Nephron progenitor cell (in vitro differentiated cells): ENCODE measurements around the gene RAB29.

Experiments used
- DNase-seq: peaks from one replicate; pipeline ENCODE4 v3.0.0; 2021
- H3K27ac Mint-ChIP-seq: 2 replicates; pipeline ENCODE4 v1.8.0; 2021; ENCODE audit warnings: mild to moderate bottlenecking, moderate library complexity, mixed read lengths
- H3K27me3 Mint-ChIP-seq: 2 replicates; pipeline ENCODE4 v1.8.0; 2021; ENCODE audit warnings: mild to moderate bottlenecking, low read depth, mixed read lengths; ENCODE audit not compliant: poor library complexity
- H3K36me3 Mint-ChIP-seq: 2 replicates; pipeline ENCODE4 v1.8.0; 2021; ENCODE audit warnings: low read depth, mixed read lengths
- H3K4me1 Mint-ChIP-seq: 2 replicates; pipeline ENCODE4 v1.8.0; 2021; ENCODE audit warnings: mixed read lengths
- H3K4me3 Mint-ChIP-seq: 2 replicates; pipeline ENCODE4 v1.8.0; 2021; ENCODE audit warnings: mild to moderate bottlenecking, moderate library complexity, mixed read lengths
- H3K9me3 Mint-ChIP-seq: 2 replicates; pipeline ENCODE4 v1.8.0; 2021; ENCODE audit warnings: mild to moderate bottlenecking, moderate library complexity, mixed read lengths
- CTCF ChIP-seq: fragments of 200-600 bp; sonication (generic); IDR thresholded peaks from 2 replicates; pipeline ENCODE4 v1.5.0; 2021; ENCODE audit warnings: antibody characterized with exemption

RAB29 gene

GRCh38 chr1:205775717-205776056, 405 bp upstream of the RAB29 start:
- Mint-ChIP-seq H3K9me3 (peaks cover 13% of the 10 kb centered on the region), H3K4me3 (peak overlapping the region; percentile 88), H3K27ac (no peak overlapping the region), H3K4me1 (peaks cover 14% of the 10 kb centered on the region), H3K36me3 (no peaks in the 10 kb centered on the region), H3K27me3 (peaks cover 69% of the 10 kb centered on the region)
- DNase-seq: no peak
- no peak for TF ChIP-seq CTCF

- Mint-ChIP-seq H3K36me3 (no peaks in the 10 kb centered on the region), H3K27ac (no peak overlapping the region), H3K4me1 (peaks cover 14% of the 10 kb centered on the region), H3K9me3 (peaks cover 13% of the 10 kb centered on the region), H3K4me3 (peak overlapping the region; percentile 88), H3K27me3 (peaks cover 76% of the 10 kb centered on the region)
- peak; percentile 22 for DNase-seq
- TF ChIP-seq CTCF: no peak
Observed at GRCh38 chr1:205774198-205775014, 876 bp downstream of the RAB29 start.

- H3K4me3 Mint-ChIP-seq: no peak overlapping the region
- peaks cover 72% of the 10 kb centered on the region for H3K27me3 Mint-ChIP-seq
- H3K36me3 Mint-ChIP-seq: no peaks in the 10 kb centered on the region
- H3K9me3 Mint-ChIP-seq: peaks cover 13% of the 10 kb centered on the region
- TF ChIP-seq CTCF: no peak
- no peak for DNase-seq
- peaks cover 14% of the 10 kb centered on the region for H3K4me1 Mint-ChIP-seq
- H3K27ac Mint-ChIP-seq: no peak overlapping the region
Observed at GRCh38 chr1:205772607-205773032, 2.7 kb downstream of the RAB29 start.

GRCh38 chr1:205770618-205771017, 4.7 kb downstream of the RAB29 start:
- Mint-ChIP-seq H3K9me3 (no peaks in the 10 kb centered on the region), H3K27ac (no peak overlapping the region), H3K4me3 (no peak overlapping the region), H3K27me3 (peaks cover 59% of the 10 kb centered on the region), H3K4me1 (peaks cover 14% of the 10 kb centered on the region), H3K36me3 (no peaks in the 10 kb centered on the region)
- no peak for TF ChIP-seq CTCF
- DNase-seq: no peak

- no peak for DNase-seq
- TF ChIP-seq CTCF: no peak
- Mint-ChIP-seq H3K4me3 (no peak overlapping the region), H3K27me3 (peaks cover 51% of the 10 kb centered on the region), H3K27ac (no peak overlapping the region), H3K4me1 (peaks cover 10% of the 10 kb centered on the region), H3K36me3 (no peaks in the 10 kb centered on the region), H3K9me3 (no peaks in the 10 kb centered on the region)
Observed at GRCh38 chr1:205769641-205770365, 5.5 kb downstream of the RAB29 start.
